Testis (tissue), 3 donors: ENCODE data around the gene GPR162. TPM values are rescaled to one million over a fixed set of nuclear protein-coding genes. Genes with fewer than 3 reads are reported as not detected.
A peak's percentile ranks its signal among the peaks of the same experiment; 100 is the strongest.

Experiments used
- DNase-seq: peaks from one replicate; pipeline ENCODE4 v3.0.0-alpha.2; 2019
- H3K27ac ChIP-seq, 2 donors: fragments of 200-600 bp; sonication (generic); one replicate each; pipeline ENCODE4 v1.5.1; 2019
- H3K27me3 ChIP-seq: fragments of 200-600 bp; sonication (generic); one replicate; pipeline ENCODE4 v1.5.1; 2019
- H3K36me3 ChIP-seq: fragments of 200-600 bp; sonication (generic); one replicate; pipeline ENCODE4 v1.5.1; 2017; ENCODE audit warnings: low read depth; ENCODE audit errors: missing control alignments
- H3K4me1 ChIP-seq: fragments of 200-600 bp; sonication (generic); one replicate; pipeline ENCODE4 v1.5.1; 2019
- H3K4me3 ChIP-seq, 2 donors: fragments of 200-600 bp; sonication (generic); one replicate each; pipeline ENCODE4 v1.5.1; 2017 to 2019
- H3K9me3 ChIP-seq: fragments of 200-600 bp; sonication (generic); one replicate; pipeline ENCODE4 v1.5.1; 2017
- POLR2A ChIP-seq: fragments of 450-650 bp; IDR thresholded peaks from one replicate; pipeline ENCODE4 v1.6.1; 2017; ENCODE audit warnings: antibody characterized with exemption, mild to moderate bottlenecking, moderate library complexity
- WGBS, 2 donors: methylation state at CpG; one replicate each; pipeline ENCODE4 v1.1.5; 2018; 5-methylcytosine and 5-hydroxymethylcytosine counted together
- intact Hi-C: fragments of 100-400 bp; cut with DNase I; formaldehyde crosslinking; loops from one replicate; pipeline ENCODE4 v1.15.1; 2023; ENCODE audit warnings: low total_unique reads
- polyA plus RNA-seq: library from polyadenylated mRNA; stranded (reverse); fragments of 350-450 nt; fragmentation: Illumina TruSeq; extraction: RNeasy Lipid Tissue Mini Kit (QIAGEN cat#74804); gene quantifications from one replicate; pipeline ENCODE4 v1.2.3, GENCODE V29; 2014; ENCODE audit warnings: low read depth, low replicate concordance; ENCODE audit not compliant: insufficient read depth
- total RNA-seq, 2 donors: library from RNA; depleted of rRNA; stranded (reverse); fragments of >200 nt; gene quantifications; one replicate each; pipeline ENCODE4 v1.2.3, GENCODE V29; 2016
- TF ChIP-seq, protein P1 (sequence below), 3 experiments: fragments of 450-650 bp in 2 of 3; fragments of 200-600 bp in 1 of 3; sonication (generic) in 1 of 3; IDR thresholded peaks; one replicate each; pipeline ENCODE4 v1.5.1; 2016 to 2019; ENCODE audit warnings: antibody characterized with exemption in 3 of 3, mild to moderate bottlenecking in 2 of 3, moderate library complexity in 1 of 3

GPR162 gene
- total and polyA plus RNA-seq, 3 donors from 2014 or later: 0.94 to 2.2 (median 1.8) TPM

- Histone ChIP-seq H3K36me3 (no peaks in the 10 kb centered on the region), H3K27ac (no peak overlapping the region), H3K27me3 (no peaks in the 10 kb centered on the region), H3K4me3 (no peak overlapping the region), H3K4me1 (no peaks in the 10 kb centered on the region), H3K9me3 (no peaks in the 10 kb centered on the region)
- intact Hi-C loops: no loop called here
- DNase-seq: no peak
- TF ChIP-seq, protein P1, sequence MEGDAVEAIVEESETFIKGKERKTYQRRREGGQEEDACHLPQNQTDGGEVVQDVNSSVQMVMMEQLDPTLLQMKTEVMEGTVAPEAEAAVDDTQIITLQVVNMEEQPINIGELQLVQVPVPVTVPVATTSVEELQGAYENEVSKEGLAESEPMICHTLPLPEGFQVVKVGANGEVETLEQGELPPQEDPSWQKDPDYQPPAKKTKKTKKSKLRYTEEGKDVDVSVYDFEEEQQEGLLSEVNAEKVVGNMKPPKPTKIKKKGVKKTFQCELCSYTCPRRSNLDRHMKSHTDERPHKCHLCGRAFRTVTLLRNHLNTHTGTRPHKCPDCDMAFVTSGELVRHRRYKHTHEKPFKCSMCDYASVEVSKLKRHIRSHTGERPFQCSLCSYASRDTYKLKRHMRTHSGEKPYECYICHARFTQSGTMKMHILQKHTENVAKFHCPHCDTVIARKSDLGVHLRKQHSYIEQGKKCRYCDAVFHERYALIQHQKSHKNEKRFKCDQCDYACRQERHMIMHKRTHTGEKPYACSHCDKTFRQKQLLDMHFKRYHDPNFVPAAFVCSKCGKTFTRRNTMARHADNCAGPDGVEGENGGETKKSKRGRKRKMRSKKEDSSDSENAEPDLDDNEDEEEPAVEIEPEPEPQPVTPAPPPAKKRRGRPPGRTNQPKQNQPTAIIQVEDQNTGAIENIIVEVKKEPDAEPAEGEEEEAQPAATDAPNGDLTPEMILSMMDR (IDR thresholded peaks at IDR 0.05): no peak
- no peak for TF ChIP-seq POLR2A
- WGBS, 2 donors: 88 to 95% methylated on average over 5 to 7 of the region's 7 CpGs
Observed at GRCh38 chr12:6846316-6846869, 24.8 kb downstream of the GPR162 start.

DNA sequence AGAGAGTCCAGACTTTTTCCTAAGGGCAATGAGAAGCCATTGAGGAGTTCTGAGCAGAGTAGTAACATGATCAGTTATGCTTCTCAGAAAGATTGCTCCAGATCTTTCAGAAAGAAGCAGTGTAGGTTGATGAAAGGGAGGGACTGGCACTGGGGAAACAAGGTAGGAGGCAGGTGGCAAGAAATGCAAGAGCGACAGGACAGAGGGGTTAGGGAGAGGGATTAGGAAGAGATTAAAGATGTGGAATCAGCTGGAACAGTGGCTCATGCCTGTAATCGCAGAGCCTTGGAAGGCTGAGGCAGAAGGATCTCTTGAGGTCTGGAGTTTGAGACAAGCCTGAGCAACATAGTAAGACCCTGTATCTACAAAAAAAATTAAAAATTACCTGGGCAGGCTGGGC lies 26.1 kb downstream of the GPR162 start:
- TF ChIP-seq POLR2A: no peak
- TF ChIP-seq, protein P1 (IDR thresholded peaks at IDR 0.05): no peak
- WGBS, 2 donors: 98% methylated on average over 2 of the region's 2 CpGs
- intact Hi-C loops: no loop called here
- Histone ChIP-seq H3K9me3 (no peaks in the 10 kb centered on the region), H3K36me3 (no peaks in the 10 kb centered on the region), H3K27me3 (no peaks in the 10 kb centered on the region), H3K4me3 (no peak overlapping the region), H3K4me1 (no peaks in the 10 kb centered on the region), H3K27ac (no peak overlapping the region)
- no peak for DNase-seq

GRCh38 chr12:6849427-6849826 lies 27.8 kb downstream of the GPR162 start:
- DNase-seq: no peak
- Histone ChIP-seq H3K27ac (no peak overlapping the region), H3K9me3 (no peaks in the 10 kb centered on the region), H3K4me3 (no peak overlapping the region), H3K4me1 (peaks cover 16% of the 10 kb centered on the region), H3K36me3 (no peaks in the 10 kb centered on the region), H3K27me3 (no peaks in the 10 kb centered on the region)
- TF ChIP-seq, protein P1 (IDR thresholded peaks at IDR 0.05): no peak
- TF ChIP-seq POLR2A: no peak
- intact Hi-C loops: no loop called here
- WGBS, 2 donors: 88% methylated on average over 2 of the region's 2 CpGs

- TF ChIP-seq POLR2A: no peak
- TF ChIP-seq, protein P1 (IDR thresholded peaks at IDR 0.05): no peak
- Histone ChIP-seq H3K9me3 (no peaks in the 10 kb centered on the region), H3K36me3 (no peaks in the 10 kb centered on the region), H3K4me1 (peaks cover 19% of the 10 kb centered on the region), H3K27ac (no peak overlapping the region), H3K4me3 (no peak overlapping the region), H3K27me3 (no peaks in the 10 kb centered on the region)
- no peak for DNase-seq
- intact Hi-C loops: no loop called here
- WGBS, 2 donors: 66 to 73% methylated on average over 10 of the region's 10 CpGs
Observed at GRCh38 chr12:6849976-6850560, 28.4 kb downstream of the GPR162 start.

GRCh38 chr12:6850796-6851152 lies 29.2 kb downstream of the GPR162 start:
- DNase-seq: no peak
- no peaks in the 10 kb centered on the region for H3K27me3 ChIP-seq
- TF ChIP-seq, protein P1 (IDR thresholded peaks at IDR 0.05): no peak
- TF ChIP-seq POLR2A: no peak
- no peaks in the 10 kb centered on the region for H3K36me3 ChIP-seq
- WGBS, 2 donors: 35 to 38% methylated on average over 16 of the region's 16 CpGs
- intact Hi-C loops: no loop called here
- no peaks in the 10 kb centered on the region for H3K9me3 ChIP-seq
- peak overlapping the region; percentile 68 to 76 for H3K4me3 ChIP-seq
- H3K4me1 ChIP-seq: peaks cover 19% of the 10 kb centered on the region
- peak overlapping the region in 1 of 2 donors; percentile 98 for H3K27ac ChIP-seq
